Sigmoid colon (tissue), 7 donors: Measurements from ENCODE around the gene FBXO46. TPM values are rescaled to one million over a fixed set of nuclear protein-coding genes. Genes with fewer than 3 reads are reported as not detected.

Source experiments
- DNase-seq: peaks from one replicate; pipeline ENCODE4 v3.0.0-alpha.2; 2019
- H3K27ac ChIP-seq, 4 donors: fragments of 200-600 bp; sonication (generic); one replicate each; pipeline ENCODE4 v1.5.1; 2016 to 2019; ENCODE audit warnings: mild to moderate bottlenecking in 1 of 4
- H3K27me3 ChIP-seq, 3 donors: fragments of 200-600 bp; sonication (generic); one replicate each; pipeline ENCODE4 v1.5.1; 2019; ENCODE audit warnings: mild to moderate bottlenecking in 1 of 3
- H3K36me3 ChIP-seq, 4 donors: fragments of 200-600 bp; sonication (generic); one replicate each; pipeline ENCODE4 v1.5.1; 2016 to 2019
- H3K4me1 ChIP-seq, 4 donors: fragments of 200-600 bp; sonication (generic); one replicate each; pipeline ENCODE4 v1.5.1; 2017 to 2019
- H3K4me3 ChIP-seq, 4 donors: fragments of 200-600 bp; sonication (generic); one replicate each; pipeline ENCODE4 v1.5.1; 2017 to 2019; ENCODE audit warnings: mild to moderate bottlenecking in 2 of 4, moderate library complexity in 1 of 4
- H3K9me3 ChIP-seq, 4 donors: fragments of 200-600 bp in 3 of 4; sonication (generic) in 3 of 4; one replicate each; pipeline versions ENCODE4 v1.5.1 to v1.6.1; 2013 to 2019
- EP300 ChIP-seq, 4 donors: sonication (generic); formaldehyde crosslinking; IDR thresholded peaks; one replicate each; pipeline ENCODE4 v1.6.1; 2017; ENCODE audit warnings: antibody characterized with exemption in 4 of 4
- POLR2A ChIP-seq, 2 donors: fragments of 450-650 bp; IDR thresholded peaks; one replicate each; pipeline ENCODE4 v1.6.1; 2016; ENCODE audit warnings: antibody characterized with exemption in 2 of 2, mild to moderate bottlenecking in 2 of 2, moderate library complexity in 2 of 2
- POLR2AphosphoS5 ChIP-seq, 4 donors: sonication (generic); formaldehyde crosslinking; IDR thresholded peaks; one replicate each; pipeline ENCODE4 v1.6.1; 2017; ENCODE audit warnings: antibody characterized with exemption in 4 of 4
- WGBS, 2 donors: extraction: QIAGEN DNeasy Blood & Tissue Kit; methylation state at CpG; one replicate each; pipeline ENCODE4 v1.1.7; 2013; 5-methylcytosine and 5-hydroxymethylcytosine counted together
- intact Hi-C: fragments of 100-400 bp; cut with DNase I; formaldehyde crosslinking; loops from one replicate; pipeline ENCODE4 v1.15.1; 2023
- polyA plus RNA-seq, 3 donors: library from polyadenylated mRNA; stranded (reverse); fragments of 200-250 nt; gene quantifications; one replicate each; pipeline ENCODE4 v1.2.3, GENCODE V29; 2013
- total RNA-seq, 4 donors: library from RNA; depleted of rRNA; stranded (reverse); fragments of >200 nt; gene quantifications; one replicate each; pipeline ENCODE4 v1.1.0, GENCODE V29; 2016
- TF ChIP-seq, protein P1 (sequence below), 4 experiments: fragments of 450-650 bp in 3 of 4; fragments of 200-600 bp in 1 of 4; IDR thresholded peaks; one replicate each; pipeline ENCODE4 v1.5.1; 2016 to 2019; ENCODE audit warnings: antibody characterized with exemption in 4 of 4, mild to moderate bottlenecking in 3 of 4, moderate library complexity in 2 of 4
- donor health status: healthy with polysubstance abuse.
- donor health status: Bipolar disorder and iron deficiency.
- donor health status: healthy.

Gene FBXO46
- total and polyA plus RNA-seq, 7 donors, result 7.1 to 16.5 (median 9.5) TPM

DNA sequence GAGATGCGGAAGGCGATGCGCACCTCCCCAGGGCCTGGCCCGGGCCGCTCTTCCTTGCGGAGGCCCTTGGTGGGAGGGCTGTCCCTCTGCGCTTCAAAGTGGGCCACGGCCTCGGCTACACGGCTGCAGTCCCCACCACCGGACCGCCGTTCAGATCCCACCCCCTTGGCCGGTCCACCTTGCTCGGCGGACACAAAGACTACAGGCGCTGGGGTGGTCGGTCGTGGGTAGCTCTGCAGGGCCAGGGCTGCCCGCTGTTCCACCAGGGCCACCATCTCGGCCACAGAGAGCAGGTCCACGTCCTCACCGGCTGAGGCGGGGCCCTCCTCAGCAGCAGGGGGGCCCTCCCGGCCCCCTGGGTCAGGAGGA, 18.0 kb downstream of the FBXO46 start:
- Histone ChIP-seq H3K4me3 (no peak overlapping the region), H3K27ac (no peak overlapping the region), H3K9me3 (no peaks in the 10 kb centered on the region), H3K27me3 (no peaks in the 10 kb centered on the region), H3K4me1 (peaks cover 0 to 18% (median 12%) of the 10 kb centered on the region in 4 donors), H3K36me3 (peaks cover 12 to 26% (median 16%) of the 10 kb centered on the region in 4 donors)
- intact Hi-C loops, result no loop called here
- TF ChIP-seq POLR2A (IDR thresholded peaks at IDR 0.05) (no peak), EP300 (IDR thresholded peaks at IDR 0.05) (no peak), POLR2AphosphoS5 (IDR thresholded peaks at IDR 0.05) (no peak)
- TF ChIP-seq, protein P1, sequence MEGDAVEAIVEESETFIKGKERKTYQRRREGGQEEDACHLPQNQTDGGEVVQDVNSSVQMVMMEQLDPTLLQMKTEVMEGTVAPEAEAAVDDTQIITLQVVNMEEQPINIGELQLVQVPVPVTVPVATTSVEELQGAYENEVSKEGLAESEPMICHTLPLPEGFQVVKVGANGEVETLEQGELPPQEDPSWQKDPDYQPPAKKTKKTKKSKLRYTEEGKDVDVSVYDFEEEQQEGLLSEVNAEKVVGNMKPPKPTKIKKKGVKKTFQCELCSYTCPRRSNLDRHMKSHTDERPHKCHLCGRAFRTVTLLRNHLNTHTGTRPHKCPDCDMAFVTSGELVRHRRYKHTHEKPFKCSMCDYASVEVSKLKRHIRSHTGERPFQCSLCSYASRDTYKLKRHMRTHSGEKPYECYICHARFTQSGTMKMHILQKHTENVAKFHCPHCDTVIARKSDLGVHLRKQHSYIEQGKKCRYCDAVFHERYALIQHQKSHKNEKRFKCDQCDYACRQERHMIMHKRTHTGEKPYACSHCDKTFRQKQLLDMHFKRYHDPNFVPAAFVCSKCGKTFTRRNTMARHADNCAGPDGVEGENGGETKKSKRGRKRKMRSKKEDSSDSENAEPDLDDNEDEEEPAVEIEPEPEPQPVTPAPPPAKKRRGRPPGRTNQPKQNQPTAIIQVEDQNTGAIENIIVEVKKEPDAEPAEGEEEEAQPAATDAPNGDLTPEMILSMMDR (IDR thresholded peaks at IDR 0.05), result no peak
- DNase-seq, result no peak
- 94 to 96% methylated on average over 25 of the region's 25 CpGs for WGBS, 2 donors

DNA sequence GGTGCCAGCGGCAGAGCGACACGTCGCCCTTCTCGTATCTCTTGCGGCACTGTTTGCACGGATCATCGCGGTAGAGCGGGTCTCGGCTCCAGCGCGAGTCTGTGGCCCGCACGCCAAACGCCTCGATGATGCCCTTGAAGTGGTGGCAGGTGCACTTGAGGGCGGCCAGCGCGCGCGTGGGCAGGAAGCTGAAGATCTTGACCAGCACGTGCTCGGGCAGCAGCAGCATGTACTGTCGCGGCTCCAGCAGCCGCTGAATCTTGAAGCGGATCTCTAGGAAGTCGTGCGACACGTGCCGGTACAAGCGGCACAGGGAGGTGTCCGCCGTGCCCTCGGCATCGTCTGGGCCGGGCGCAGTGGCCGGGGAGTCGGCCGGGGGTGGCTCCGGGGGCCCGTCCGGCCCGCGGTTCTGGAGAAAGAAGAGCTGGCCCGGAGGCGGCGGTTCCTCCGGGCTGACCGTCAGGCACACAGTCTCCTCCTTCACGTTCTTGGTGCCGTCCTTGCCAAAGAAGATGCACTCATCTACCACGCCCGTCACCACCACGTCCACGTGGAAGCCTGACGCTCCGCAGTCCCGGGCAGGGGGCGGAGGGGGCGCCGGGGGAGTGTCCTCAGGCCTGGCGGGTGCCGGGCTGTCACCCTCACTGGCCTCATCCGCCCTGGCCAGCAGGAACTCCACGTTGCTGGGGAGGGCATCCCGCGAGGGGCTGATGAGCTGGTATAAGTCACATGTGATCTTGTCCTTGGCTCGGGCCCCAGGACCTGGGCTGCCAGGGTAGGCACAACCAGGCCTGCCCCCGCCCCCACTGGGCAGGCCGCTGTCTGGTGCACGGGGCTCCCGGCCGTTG, 18.6 kb downstream of the FBXO46 start:
- H3K36me3 ChIP-seq, result peaks cover 12 to 26% (median 16%) of the 10 kb centered on the region in 4 donors
- H3K27ac ChIP-seq, result peak overlapping the region in 3 of 4 donors; percentile 11 to 60 (median 41)
- no peaks in the 10 kb centered on the region for H3K27me3 ChIP-seq
- no peak overlapping the region for H3K4me3 ChIP-seq
- no peaks in the 10 kb centered on the region for H3K9me3 ChIP-seq
- no peak for TF ChIP-seq EP300 (IDR thresholded peaks at IDR 0.05)
- TF ChIP-seq, protein P1 (IDR thresholded peaks at IDR 0.05), result no peak
- TF ChIP-seq POLR2AphosphoS5 (IDR thresholded peaks at IDR 0.05), result no peak
- no peak for TF ChIP-seq POLR2A (IDR thresholded peaks at IDR 0.05)
- DNase-seq, result no peak
- intact Hi-C loops, result no loop called here
- peaks cover 0 to 18% (median 11%) of the 10 kb centered on the region in 4 donors for H3K4me1 ChIP-seq
- WGBS, 2 donors, result 96% methylated on average over 76 of the region's 76 CpGs

DNA sequence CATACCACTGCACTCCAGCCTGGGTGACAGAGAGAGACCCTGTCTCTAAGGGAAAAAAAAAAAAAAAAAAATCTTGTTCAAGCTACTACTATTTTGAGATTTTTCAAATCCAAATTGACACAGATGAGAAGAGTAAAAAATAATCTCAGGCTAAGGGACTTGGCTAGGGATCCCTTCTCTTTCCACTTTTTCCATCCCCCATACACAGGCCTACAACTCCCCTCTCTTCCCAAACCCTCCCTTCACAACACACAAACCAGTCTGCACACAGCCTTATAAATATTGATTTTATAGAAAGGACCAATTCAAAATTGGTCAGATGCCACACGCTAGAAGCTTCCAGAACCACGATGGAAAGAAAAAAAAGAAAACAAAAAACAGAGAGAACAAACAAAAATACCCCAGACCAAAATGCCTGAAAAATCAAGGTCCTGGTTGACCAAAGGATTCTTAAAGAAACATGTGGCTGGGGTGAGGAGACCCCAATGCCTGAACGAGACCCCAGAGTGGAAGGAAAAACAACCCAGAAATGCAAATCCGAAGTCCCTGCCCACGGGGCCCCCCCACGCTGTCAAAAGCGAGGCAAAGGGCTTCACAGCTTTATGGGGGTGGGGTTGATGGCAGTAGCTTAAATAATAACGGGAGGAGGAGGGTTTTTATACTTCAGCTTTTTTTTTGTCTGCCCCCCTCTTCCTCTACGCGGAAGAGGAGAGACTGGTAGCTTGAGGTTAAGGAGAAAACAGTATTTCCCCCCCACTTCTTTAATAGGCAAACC, 20.2 kb downstream of the FBXO46 start:
- Histone ChIP-seq H3K4me1 (peaks cover 0 to 10% (median 3%) of the 10 kb centered on the region in 4 donors), H3K9me3 (no peaks in the 10 kb centered on the region), H3K36me3 (peaks cover 12 to 26% (median 16%) of the 10 kb centered on the region in 4 donors), H3K4me3 (no peak overlapping the region), H3K27me3 (no peaks in the 10 kb centered on the region), H3K27ac (peak overlapping the region; percentile 11 to 60 (median 26))
- intact Hi-C loops, result no loop called here
- no peak for DNase-seq
- TF ChIP-seq EP300 (IDR thresholded peaks at IDR 0.05), result no peak
- 66 to 70% methylated on average over 10 of the region's 10 CpGs for whole genome bisulfite sequencing, 2 donors

DNA sequence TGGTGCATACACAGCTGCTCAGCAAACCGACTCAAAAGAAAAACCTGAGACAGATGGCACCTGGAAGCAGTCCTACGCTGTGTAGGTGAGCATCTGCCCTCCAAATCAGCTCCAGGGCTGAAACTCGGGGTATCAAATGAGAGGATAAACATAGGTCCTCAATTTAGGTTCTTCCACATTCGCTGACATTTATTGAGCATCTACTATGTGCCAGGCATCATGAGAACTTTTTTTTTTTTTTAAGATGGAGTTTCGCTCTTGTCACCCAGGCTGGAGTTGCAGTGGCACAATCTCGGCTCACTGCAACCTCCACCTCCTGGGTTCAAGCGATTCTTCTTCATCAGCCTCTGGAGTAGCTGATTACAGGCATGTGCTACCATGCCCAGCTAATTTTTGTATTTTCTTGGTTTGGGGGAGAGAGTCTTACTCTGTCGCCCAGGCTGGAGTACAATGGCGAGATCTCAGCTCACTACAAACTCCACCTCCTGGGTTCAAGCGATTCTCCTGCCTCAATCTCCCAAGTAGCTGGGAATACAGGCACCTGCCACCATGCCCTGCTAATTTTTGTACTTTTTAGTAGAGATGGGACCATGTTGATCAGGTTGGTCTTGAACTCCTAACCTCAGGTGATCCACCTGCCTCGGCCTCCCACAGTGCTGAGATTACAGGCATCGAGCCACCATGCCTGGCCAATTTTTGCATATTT, 24.8 kb downstream of the FBXO46 start:
- 91 to 96% methylated on average over 12 of the region's 12 CpGs for WGBS, 2 donors

More for the DNA sequence above, 24.8 kb downstream of the FBXO46 start:
- no peaks in the 10 kb centered on the region for H3K9me3 ChIP-seq
- no peak for DNase-seq
- H3K36me3 ChIP-seq, result peaks cover 0 to 22% (median 4%) of the 10 kb centered on the region in 4 donors
- no peak for TF ChIP-seq POLR2AphosphoS5 (IDR thresholded peaks at IDR 0.05)
- TF ChIP-seq POLR2A (IDR thresholded peaks at IDR 0.05), result no peak
- TF ChIP-seq EP300 (IDR thresholded peaks at IDR 0.05), result no peak
- TF ChIP-seq, protein P1 (IDR thresholded peaks at IDR 0.05), result no peak
- intact Hi-C loops, result no loop called here
- no peak overlapping the region for H3K27ac ChIP-seq
- no peaks in the 10 kb centered on the region for H3K27me3 ChIP-seq
- H3K4me1 ChIP-seq, result peaks cover 0 to 8% (median 2%) of the 10 kb centered on the region in 4 donors
- H3K4me3 ChIP-seq, result no peak overlapping the region
